NB4 (cell line): ENCODE data around the gene TRABD2B.

ENCODE experiments used
- DNase-seq: peaks from one replicate; pipeline ENCODE4 v3.0.0; 2010; ENCODE audit warnings: low read depth
- H3K4me3 ChIP-seq: one replicate; pipeline ENCODE4 v1.5.1; 2011; ENCODE audit warnings: mild to moderate bottlenecking, low read depth, low read length, moderate library complexity
- CTCF ChIP-seq: IDR thresholded peaks from one replicate; pipeline ENCODE4 v1.5.1; 2012; ENCODE audit warnings: low read depth, low read length
- MAX ChIP-seq: IDR thresholded peaks from 2 replicates; pipeline ENCODE4 v1.6.1; 2011; ENCODE audit warnings: low read depth, low read length
- MYC ChIP-seq: IDR thresholded peaks from 2 replicates; pipeline ENCODE4 v1.6.1; 2011; ENCODE audit warnings: low read depth, low read length
- POLR2A ChIP-seq: IDR thresholded peaks from 2 replicates; pipeline ENCODE4 v1.6.1; 2011; ENCODE audit warnings: mild to moderate bottlenecking; ENCODE audit not compliant: insufficient read length; ENCODE audit errors: extremely low read depth

TRABD2B gene

DNA sequence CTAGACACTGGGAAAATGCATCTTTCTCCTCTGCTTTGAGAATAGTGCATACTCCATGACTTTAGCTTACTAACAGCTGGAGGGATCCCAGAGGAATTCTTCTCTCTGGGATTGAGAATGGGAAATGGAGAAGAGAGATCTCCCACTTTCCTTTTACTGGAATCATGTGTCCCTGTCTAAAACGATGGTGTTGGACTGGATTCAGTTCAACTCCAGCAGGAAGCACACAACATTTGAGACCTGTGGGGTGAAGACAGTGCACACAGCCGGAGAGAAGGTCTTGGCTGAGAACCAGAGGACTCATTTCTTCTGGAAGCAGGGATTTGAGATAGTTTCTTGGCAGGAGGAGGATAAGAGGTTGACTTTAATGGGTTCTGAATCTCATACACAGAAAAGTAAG is 58.7 kb downstream of the TRABD2B start:
- no peak overlapping the region for H3K4me3 ChIP-seq
- no peak for DNase-seq
- TF ChIP-seq CTCF (no peak), MAX (no peak)

DNA sequence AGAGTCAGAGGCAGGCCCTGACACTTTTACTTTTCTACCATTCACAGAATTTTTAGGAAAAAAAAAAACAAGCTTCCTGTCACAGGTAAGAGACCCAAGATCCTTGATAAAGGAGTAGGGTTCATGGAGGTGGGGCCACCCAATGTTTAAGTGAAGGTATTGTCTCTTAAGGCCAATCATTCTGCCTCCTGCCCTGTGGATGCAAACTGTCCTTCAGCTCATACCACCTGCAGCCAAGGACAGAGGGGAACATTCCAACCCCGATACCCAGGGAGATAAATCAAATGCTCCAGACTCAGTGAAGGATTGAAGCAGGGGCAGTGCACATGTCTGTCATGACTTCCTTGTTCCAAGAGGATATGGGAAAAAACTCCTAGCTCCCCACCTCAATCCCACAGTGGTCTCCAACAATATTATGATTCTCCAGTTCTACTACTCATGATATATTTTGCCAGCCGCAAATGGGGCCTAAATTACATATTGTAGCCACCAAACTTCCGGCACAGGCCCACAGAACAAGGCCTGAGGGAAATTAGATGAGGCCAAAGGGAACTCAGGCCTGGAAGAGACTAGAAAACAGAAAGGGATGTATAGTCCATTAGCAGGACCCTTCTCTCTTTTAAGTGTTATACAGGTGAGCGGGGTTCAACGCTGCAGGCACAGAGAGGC is 59.5 kb downstream of the TRABD2B start:
- TF ChIP-seq CTCF (no peak), MYC (no peak), MAX (no peak), POLR2A (no peak)
- no peak overlapping the region for H3K4me3 ChIP-seq
- no peak for DNase-seq

GRCh38 chr1:47936916-47937551 is 60.2 kb downstream of the TRABD2B start:
- DNase-seq = no peak
- TF ChIP-seq MAX (no peak), CTCF (no peak), MYC (no peak), POLR2A (no peak)
- H3K4me3 ChIP-seq = no peak overlapping the region

DNA sequence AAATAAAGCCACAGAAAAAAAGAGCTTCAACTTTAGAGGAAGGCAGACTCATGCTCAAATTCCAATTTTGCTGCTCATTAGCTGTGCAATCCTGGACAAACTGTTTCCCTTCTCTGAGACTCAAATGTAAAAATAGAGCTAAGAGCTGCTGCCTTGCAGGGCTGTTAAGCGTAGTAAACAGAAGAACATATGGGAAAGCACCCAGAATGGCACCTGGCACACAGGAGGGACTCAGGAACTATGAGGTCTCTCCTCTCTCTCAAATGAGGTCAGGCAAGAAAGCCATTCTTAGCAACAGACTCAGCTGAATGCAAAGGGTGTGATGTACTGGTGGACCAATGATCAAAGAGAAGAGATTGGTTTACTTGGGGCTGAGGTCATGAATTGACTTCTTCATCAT is 61.3 kb downstream of the TRABD2B start:
- no peak for TF ChIP-seq POLR2A
- TF ChIP-seq CTCF = no peak
- TF ChIP-seq MYC = no peak
- TF ChIP-seq MAX = no peak
- no peak overlapping the region for H3K4me3 ChIP-seq
- no peak for DNase-seq

DNA sequence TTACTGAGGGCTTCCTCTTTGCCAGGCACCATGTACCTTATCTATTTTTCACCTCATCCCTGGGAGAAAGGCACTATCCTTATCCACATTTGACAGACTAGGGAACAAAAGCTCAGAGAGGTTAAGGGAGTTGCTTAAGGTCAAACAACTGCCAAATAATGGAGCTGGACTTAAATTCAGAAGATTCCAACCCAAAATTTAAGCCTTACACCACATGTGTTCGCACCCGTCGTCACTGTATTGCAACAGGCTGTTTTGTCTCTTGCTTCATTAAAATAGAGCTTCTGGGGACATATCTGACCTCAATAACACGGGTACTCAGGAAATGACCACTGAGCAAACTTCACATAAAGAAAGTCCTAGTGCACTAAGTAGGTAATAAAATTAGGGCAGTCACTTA is 62.0 kb downstream of the TRABD2B start:
- no peak for DNase-seq
- no peak for TF ChIP-seq POLR2A
- no peak for TF ChIP-seq MYC
- TF ChIP-seq MAX = no peak
- TF ChIP-seq CTCF = no peak
- H3K4me3 ChIP-seq = no peak overlapping the region
